Panc1 (cell line): ENCODE measurements around the gene FES. TPM values are rescaled to one million over a fixed set of nuclear protein-coding genes. Genes with fewer than 3 reads are reported as not detected.

Experiments
- ATAC-seq: fragments of 200-7000 bp; cut with Tn5 transposase; 2 replicates; pipeline ENCODE4 v1.9.1; 2020; ENCODE audit warnings: mild to moderate bottlenecking, moderate library complexity
- BruUV-seq: library from RNA; stranded (reverse); fragments of 400-500 nt; replicated peaks from 2 replicates; lab custom pipeline; 2021; lab: Mats Ljungman, UMichigan
- CTCF ChIA-PET: fragments of 300-600 bp; sonication (Branson Sonifier 250); formaldehyde crosslinking; loops from one replicate; lab custom pipeline; 2022; ENCODE audit warnings: antibody characterized with exemption; lab: Charles Lee
- POLR2A ChIA-PET: fragments of 300-600 bp; sonication (Branson Sonifier 250); formaldehyde crosslinking; loops from one replicate; lab custom pipeline; 2022; ENCODE audit warnings: antibody characterized with exemption; lab: Charles Lee
- DNase-seq: peaks from one replicate; pipeline ENCODE4 v3.0.0-alpha.2; 2010; ENCODE audit warnings: low read depth, low spot score
- H3K27ac ChIP-seq: 2 replicates; pipeline ENCODE4 v1.5.1; 2011; ENCODE audit warnings: mild to moderate bottlenecking, low read length, inconsistent platforms
- H3K27me3 ChIP-seq: fragments of 200-500 bp; sonication (Bioruptor generic); 2 replicates; pipeline ENCODE4 v1.6.0; 2014; ENCODE audit warnings: low read length, inconsistent platforms; ENCODE audit not compliant: control insufficient read depth, insufficient read depth
- H3K36me3 ChIP-seq: fragments of 200-500 bp; sonication (Bioruptor generic); 2 replicates; pipeline ENCODE4 v1.5.1; 2014; ENCODE audit warnings: inconsistent platforms, mild to moderate bottlenecking, low read length, moderate library complexity; ENCODE audit not compliant: control insufficient read depth, insufficient read depth
- H3K4me1 ChIP-seq: 2 replicates; pipeline ENCODE4 v1.5.1; 2011; ENCODE audit warnings: inconsistent platforms, mild to moderate bottlenecking, low read length, moderate library complexity; ENCODE audit not compliant: control insufficient read depth, insufficient read depth
- H3K4me3 ChIP-seq, 2 experiments: 2 replicates each; pipeline ENCODE4 v1.5.1; 2011 to 2012; ENCODE audit warnings: low read depth in 2 of 2, low read length in 2 of 2, mild to moderate bottlenecking in 2 of 2, inconsistent platforms in 1 of 2, moderate library complexity in 1 of 2
- H3K9me3 ChIP-seq: fragments of 200-500 bp; sonication (Bioruptor generic); 2 replicates; pipeline ENCODE4 v1.5.1; 2014; ENCODE audit warnings: low read depth, mild to moderate bottlenecking, inconsistent platforms, low read length, moderate library complexity; ENCODE audit not compliant: control insufficient read depth, insufficient read depth
- POLR2AphosphoS5 ChIP-seq: IDR thresholded peaks from 2 replicates; pipeline ENCODE4 v1.6.1; 2012; ENCODE audit warnings: mild to moderate bottlenecking, low read depth, low read length, moderate library complexity
- SIN3A ChIP-seq: IDR thresholded peaks from 2 replicates; pipeline ENCODE4 v1.6.1; 2012; ENCODE audit warnings: low read depth, mild to moderate bottlenecking, low read length, moderate library complexity, borderline replicate concordance; ENCODE audit not compliant: insufficient read depth
- TCF7L2 ChIP-seq: IDR thresholded peaks from 2 replicates; pipeline ENCODE4 v1.6.1; 2011; ENCODE audit warnings: mild to moderate bottlenecking, low read depth, low read length, inconsistent platforms
- in situ Hi-C: cut with HindIII; loops from 2 replicates; pipeline ENCODE4 v1.10.0; 2016; ENCODE audit warnings: low sequenced_read_pairs, low pct_unique_long_range_greater_than_20kb
- intact Hi-C: fragments of 100-400 bp; cut with micrococcal nuclease; formaldehyde crosslinking; loops from one replicate; pipeline ENCODE4 v1.10.0; 2022; ENCODE audit not compliant: unreplicated experiment
- total RNA-seq: library from RNA; stranded (reverse); gene quantifications from one replicate; pipeline ENCODE4 v1.2.1, GENCODE V29; 2021; ENCODE audit not compliant: unreplicated experiment
- TF ChIP-seq, protein P1 (sequence below), 2 experiments: IDR thresholded peaks; 2 replicates each; pipeline ENCODE4 v1.6.1; 2011 to 2012; ENCODE audit warnings: low read depth in 2 of 2, control low read depth in 1 of 2, low read length in 1 of 2, mild to moderate bottlenecking in 1 of 2, moderate library complexity in 1 of 2; ENCODE audit not compliant: insufficient read depth in 1 of 2
- TF ChIP-seq, protein P2 (sequence below): fragments of 450-650 bp; IDR thresholded peaks from 2 replicates; pipeline ENCODE4 v1.5.1; 2017; ENCODE audit warnings: mild to moderate bottlenecking

FES gene
- total RNA-seq, 1 experiment from 2014 or later = 0.64 TPM

DNA sequence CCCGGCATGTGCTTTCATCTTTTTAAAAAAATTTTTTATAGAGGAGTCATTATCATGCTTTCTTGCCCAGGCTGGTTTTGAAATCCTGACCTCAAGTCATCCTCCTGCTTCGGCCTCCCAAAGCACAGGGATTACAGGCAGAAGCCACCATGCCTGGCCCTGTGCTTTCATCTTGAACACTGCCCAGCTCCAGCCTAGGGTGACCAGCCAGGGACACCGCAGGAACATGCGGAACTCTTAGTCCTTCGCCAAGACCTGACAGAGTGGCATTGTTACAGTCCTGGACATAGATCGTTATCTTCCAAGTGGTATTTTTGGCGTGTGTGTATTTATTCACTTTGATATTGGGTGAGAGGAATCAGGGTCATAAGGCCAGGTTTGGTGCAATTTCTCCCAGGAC, 23.9 kb upstream of the FES start:
- no peak for DNase-seq
- H3K4me1 ChIP-seq = peaks cover 30% of the 10 kb centered on the region
- no peaks in the 10 kb centered on the region for H3K9me3 ChIP-seq
- ChIA-PET POLR2A (interaction anchor here (0.6 kb wide), 1 partner anchor 21 kb away, joined by 3 read pairs; no protein-coding TSS in a partner anchor), CTCF (no interaction called here)
- H3K36me3 ChIP-seq = no peaks in the 10 kb centered on the region
- no peak overlapping the region for H3K4me3 ChIP-seq
- H3K27ac ChIP-seq = no peak overlapping the region
- no TSS peak for BruUV-seq
- in situ Hi-C loops (no loop called here), intact Hi-C loops (no loop called here)
- TF ChIP-seq, protein P1, sequence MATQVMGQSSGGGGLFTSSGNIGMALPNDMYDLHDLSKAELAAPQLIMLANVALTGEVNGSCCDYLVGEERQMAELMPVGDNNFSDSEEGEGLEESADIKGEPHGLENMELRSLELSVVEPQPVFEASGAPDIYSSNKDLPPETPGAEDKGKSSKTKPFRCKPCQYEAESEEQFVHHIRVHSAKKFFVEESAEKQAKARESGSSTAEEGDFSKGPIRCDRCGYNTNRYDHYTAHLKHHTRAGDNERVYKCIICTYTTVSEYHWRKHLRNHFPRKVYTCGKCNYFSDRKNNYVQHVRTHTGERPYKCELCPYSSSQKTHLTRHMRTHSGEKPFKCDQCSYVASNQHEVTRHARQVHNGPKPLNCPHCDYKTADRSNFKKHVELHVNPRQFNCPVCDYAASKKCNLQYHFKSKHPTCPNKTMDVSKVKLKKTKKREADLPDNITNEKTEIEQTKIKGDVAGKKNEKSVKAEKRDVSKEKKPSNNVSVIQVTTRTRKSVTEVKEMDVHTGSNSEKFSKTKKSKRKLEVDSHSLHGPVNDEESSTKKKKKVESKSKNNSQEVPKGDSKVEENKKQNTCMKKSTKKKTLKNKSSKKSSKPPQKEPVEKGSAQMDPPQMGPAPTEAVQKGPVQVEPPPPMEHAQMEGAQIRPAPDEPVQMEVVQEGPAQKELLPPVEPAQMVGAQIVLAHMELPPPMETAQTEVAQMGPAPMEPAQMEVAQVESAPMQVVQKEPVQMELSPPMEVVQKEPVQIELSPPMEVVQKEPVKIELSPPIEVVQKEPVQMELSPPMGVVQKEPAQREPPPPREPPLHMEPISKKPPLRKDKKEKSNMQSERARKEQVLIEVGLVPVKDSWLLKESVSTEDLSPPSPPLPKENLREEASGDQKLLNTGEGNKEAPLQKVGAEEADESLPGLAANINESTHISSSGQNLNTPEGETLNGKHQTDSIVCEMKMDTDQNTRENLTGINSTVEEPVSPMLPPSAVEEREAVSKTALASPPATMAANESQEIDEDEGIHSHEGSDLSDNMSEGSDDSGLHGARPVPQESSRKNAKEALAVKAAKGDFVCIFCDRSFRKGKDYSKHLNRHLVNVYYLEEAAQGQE (IDR thresholded peaks at IDR 0.05; ENCODE audit: insufficient read depth in 1 of 2, low read depth in 2 of 2, low read length in 1 of 2) = no peak
- TF ChIP-seq, protein P2, sequence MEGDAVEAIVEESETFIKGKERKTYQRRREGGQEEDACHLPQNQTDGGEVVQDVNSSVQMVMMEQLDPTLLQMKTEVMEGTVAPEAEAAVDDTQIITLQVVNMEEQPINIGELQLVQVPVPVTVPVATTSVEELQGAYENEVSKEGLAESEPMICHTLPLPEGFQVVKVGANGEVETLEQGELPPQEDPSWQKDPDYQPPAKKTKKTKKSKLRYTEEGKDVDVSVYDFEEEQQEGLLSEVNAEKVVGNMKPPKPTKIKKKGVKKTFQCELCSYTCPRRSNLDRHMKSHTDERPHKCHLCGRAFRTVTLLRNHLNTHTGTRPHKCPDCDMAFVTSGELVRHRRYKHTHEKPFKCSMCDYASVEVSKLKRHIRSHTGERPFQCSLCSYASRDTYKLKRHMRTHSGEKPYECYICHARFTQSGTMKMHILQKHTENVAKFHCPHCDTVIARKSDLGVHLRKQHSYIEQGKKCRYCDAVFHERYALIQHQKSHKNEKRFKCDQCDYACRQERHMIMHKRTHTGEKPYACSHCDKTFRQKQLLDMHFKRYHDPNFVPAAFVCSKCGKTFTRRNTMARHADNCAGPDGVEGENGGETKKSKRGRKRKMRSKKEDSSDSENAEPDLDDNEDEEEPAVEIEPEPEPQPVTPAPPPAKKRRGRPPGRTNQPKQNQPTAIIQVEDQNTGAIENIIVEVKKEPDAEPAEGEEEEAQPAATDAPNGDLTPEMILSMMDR = no peak
- TF ChIP-seq POLR2AphosphoS5 = no peak
- no peak for TF ChIP-seq TCF7L2
- TF ChIP-seq SIN3A = no peak
- ATAC-seq = peak; percentile 26; the same call in 1 of the 2 replicates
- no peaks in the 10 kb centered on the region for H3K27me3 ChIP-seq

DNA sequence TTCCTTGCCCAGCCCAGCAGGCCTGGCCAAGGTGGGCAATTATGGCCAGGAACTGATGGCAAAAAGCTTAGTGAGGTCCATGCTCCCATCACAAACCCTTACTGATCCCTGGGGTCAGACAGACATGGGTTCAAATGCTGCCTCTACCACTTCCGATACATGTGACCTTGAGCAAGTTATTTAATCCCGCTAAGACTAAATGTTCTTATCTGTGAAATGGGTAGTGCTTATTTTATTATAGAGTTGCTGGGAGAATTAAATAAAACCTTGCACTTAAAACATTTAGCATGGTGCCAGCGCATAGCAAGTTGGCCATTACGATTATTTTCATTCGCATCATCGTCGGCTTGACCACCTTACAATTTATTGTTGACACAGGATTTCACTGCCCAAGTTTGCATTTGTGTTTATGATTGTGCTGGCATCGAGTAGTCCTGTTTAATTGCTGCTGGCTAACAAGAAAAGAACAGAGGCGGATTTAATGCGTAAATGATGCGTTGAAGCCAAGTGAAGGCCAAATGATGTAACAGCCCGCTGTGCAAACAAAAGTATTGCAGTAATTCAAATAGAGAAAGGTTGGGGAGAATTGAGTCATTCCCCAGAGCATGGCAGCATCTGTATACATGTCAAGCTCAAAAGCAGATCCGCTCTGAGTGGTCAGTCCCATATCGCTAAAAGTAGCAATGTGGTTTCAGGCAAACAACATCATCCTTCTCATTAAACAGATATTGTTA, 23.2 kb upstream of the FES start:
- ATAC-seq (no peak), DNase-seq (no peak)
- no peaks in the 10 kb centered on the region for H3K36me3 ChIP-seq
- ChIA-PET POLR2A (no interaction called here), CTCF (no interaction called here)
- intact Hi-C loops (no loop called here), in situ Hi-C loops (no loop called here)
- no peaks in the 10 kb centered on the region for H3K9me3 ChIP-seq
- H3K27me3 ChIP-seq = no peaks in the 10 kb centered on the region
- TF ChIP-seq POLR2AphosphoS5 = no peak
- TF ChIP-seq TCF7L2 = no peak
- no peak for TF ChIP-seq SIN3A
- TF ChIP-seq, protein P1 (IDR thresholded peaks at IDR 0.05; ENCODE audit: insufficient read depth in 1 of 2, low read depth in 2 of 2, low read length in 1 of 2) = no peak
- TF ChIP-seq, protein P2 = no peak
- H3K4me1 ChIP-seq = peaks cover 31% of the 10 kb centered on the region
- H3K27ac ChIP-seq = no peak overlapping the region
- no TSS peak for BruUV-seq
- H3K4me3 ChIP-seq = no peak overlapping the region
